Omental fat pad (tissue), 4 donors: ENCODE measurements around the gene LIMCH1. TPM values are rescaled to one million over a fixed set of nuclear protein-coding genes. Genes with fewer than 3 reads are reported as not detected.

Source experiments
- ATAC-seq: fragments of 150-250 bp; one replicate; pipeline ENCODE4 v1.9.1; 2016; ENCODE audit warnings: mild to moderate bottlenecking, moderate library complexity; ENCODE audit not compliant: low FRiP score
- DNase-seq: peaks from one replicate; pipeline ENCODE4 v3.0.0-alpha.2; 2019; ENCODE audit warnings: low spot score
- CTCF ChIP-seq, 3 donors: fragments of 450-650 bp; IDR thresholded peaks; one replicate each; pipeline ENCODE4 v1.5.1; 2016 to 2017; ENCODE audit warnings: antibody characterized with exemption in 3 of 3, mild to moderate bottlenecking in 3 of 3, moderate library complexity in 2 of 3
- total RNA-seq, 4 donors: library from RNA; depleted of rRNA; stranded (reverse); fragments of >200 nt; gene quantifications; one replicate each; pipeline ENCODE4 v1.1.0, GENCODE V29; 2016

LIMCH1 gene
- total RNA-seq, 4 donors from 2014 or later: 29.4 to 112 (median 44.9) TPM

- ATAC-seq (no peak), DNase-seq (no peak)
- TF ChIP-seq CTCF (IDR thresholded peaks at IDR 0.05): no peak
Observed at GRCh38 chr4:41665636-41666207, 127.8 kb downstream of the LIMCH1 start.

- DNase-seq (no peak), ATAC-seq (no peak)
- TF ChIP-seq CTCF (IDR thresholded peaks at IDR 0.05): no peak
Observed at GRCh38 chr4:41668024-41668423, 130.1 kb downstream of the LIMCH1 start.

DNA sequence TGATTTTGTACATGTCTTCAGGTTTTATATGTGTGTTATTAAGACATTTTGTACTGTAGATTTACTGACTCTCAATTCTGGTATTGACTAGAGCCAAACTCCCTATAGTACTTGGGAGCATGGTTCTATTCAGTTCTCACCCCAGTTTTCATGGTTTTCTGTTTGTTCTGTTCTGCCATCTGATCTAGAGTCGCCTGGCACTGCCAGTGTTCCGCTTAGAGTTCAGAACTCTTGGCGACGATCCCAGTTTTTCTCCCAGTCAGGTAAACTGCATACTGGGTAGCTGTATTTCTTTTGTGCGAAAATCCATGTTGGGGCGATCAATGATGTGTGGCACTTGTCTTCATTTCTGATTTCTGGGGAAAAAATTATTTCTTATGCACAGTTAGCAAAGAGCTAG is 132.6 kb downstream of the LIMCH1 start:
- no peak for ATAC-seq
- DNase-seq: no peak
- TF ChIP-seq CTCF (IDR thresholded peaks at IDR 0.05): no peak

DNA sequence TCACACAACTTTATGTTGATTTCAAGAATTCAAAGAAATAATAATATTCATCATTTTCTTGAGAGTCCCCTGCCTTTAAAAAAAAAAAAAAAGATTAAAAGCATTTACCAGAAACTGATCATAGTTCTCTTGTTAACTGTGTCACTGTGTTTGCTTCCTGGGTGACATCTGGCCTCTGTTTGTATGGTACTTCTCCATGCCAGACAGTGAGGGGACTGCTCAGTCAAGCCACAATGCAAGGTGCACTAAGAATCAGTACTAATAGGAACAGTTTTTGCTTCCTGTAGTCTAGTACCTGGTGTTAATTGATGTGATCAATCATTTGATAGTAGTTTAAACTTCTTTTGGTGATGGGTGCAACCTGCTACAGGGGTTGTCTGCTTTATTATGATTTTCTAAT is 133.0 kb downstream of the LIMCH1 start:
- TF ChIP-seq CTCF (IDR thresholded peaks at IDR 0.05): no peak
- DNase-seq: no peak
- no peak for ATAC-seq

- DNase-seq: no peak
- ATAC-seq: no peak
- no peak for TF ChIP-seq CTCF (IDR thresholded peaks at IDR 0.05)
Observed at GRCh38 chr4:41678086-41678816, 140.3 kb downstream of the LIMCH1 start.

- no peak for ATAC-seq
- DNase-seq: no peak
- no peak for TF ChIP-seq CTCF (IDR thresholded peaks at IDR 0.05)
Observed at GRCh38 chr4:41678951-41679350, 141.0 kb downstream of the LIMCH1 start.

- DNase-seq (no peak), ATAC-seq (no peak)
- TF ChIP-seq CTCF (IDR thresholded peaks at IDR 0.05): no peak
Observed at GRCh38 chr4:41679991-41680390, 142.0 kb downstream of the LIMCH1 start.
